Endothelial cell (in vitro differentiated cells): ENCODE measurements around the gene WDR4. TPM values are rescaled to one million over a fixed set of nuclear protein-coding genes. Genes with fewer than 3 reads are reported as not detected.

Experiments used
- DNase-seq: peaks from one replicate; pipeline ENCODE4 v3.0.0; 2021; ENCODE audit warnings: low spot score
- H3K27ac Mint-ChIP-seq: one replicate; pipeline ENCODE4 v1.8.0; 2021; ENCODE audit warnings: mixed read lengths, inconsistent platforms; ENCODE audit not compliant: unreplicated experiment
- H3K27me3 Mint-ChIP-seq: one replicate; pipeline ENCODE4 v1.8.0; 2021; ENCODE audit warnings: mild to moderate bottlenecking, moderate library complexity, mixed read lengths, inconsistent platforms; ENCODE audit not compliant: unreplicated experiment
- H3K36me3 Mint-ChIP-seq: one replicate; pipeline ENCODE4 v1.8.0; 2021; ENCODE audit warnings: mild to moderate bottlenecking, low read depth, mixed read lengths, inconsistent platforms; ENCODE audit not compliant: unreplicated experiment
- H3K4me1 Mint-ChIP-seq: one replicate; pipeline ENCODE4 v1.8.0; 2021; ENCODE audit warnings: mild to moderate bottlenecking, mixed read lengths, inconsistent platforms; ENCODE audit not compliant: unreplicated experiment
- H3K4me3 Mint-ChIP-seq: one replicate; pipeline ENCODE4 v1.8.0; 2021; ENCODE audit warnings: mild to moderate bottlenecking, mixed read lengths, inconsistent platforms; ENCODE audit not compliant: unreplicated experiment
- H3K9me3 Mint-ChIP-seq: one replicate; pipeline ENCODE4 v1.8.0; 2021; ENCODE audit warnings: mixed read lengths, inconsistent platforms; ENCODE audit not compliant: unreplicated experiment
- CTCF ChIP-seq: fragments of 200-600 bp; sonication (generic); IDR thresholded peaks from one replicate; pipeline ENCODE4 v1.5.0; 2021; ENCODE audit warnings: antibody characterized with exemption; ENCODE audit not compliant: unreplicated experiment
- total RNA-seq: library from RNA; stranded (reverse); fragmentation: NEBNext Ultra II Directional; extraction: Animal tissue kit (Norgen Biotek cat#: 25700); gene quantifications from one replicate; pipeline ENCODE4 v1.2.1, GENCODE V29; 2021; ENCODE audit not compliant: unreplicated experiment

The WDR4 gene
- total RNA-seq, 1 donor from 2014 or later: 14.3 TPM

- H3K27ac Mint-ChIP-seq: no peak overlapping the region
- no peak for DNase-seq
- peak overlapping the region; percentile 14 for H3K4me3 Mint-ChIP-seq
- TF ChIP-seq CTCF: no peak
- peaks cover 24% of the 10 kb centered on the region for H3K36me3 Mint-ChIP-seq
- H3K27me3 Mint-ChIP-seq: peaks cover 2% of the 10 kb centered on the region
- no peaks in the 10 kb centered on the region for H3K9me3 Mint-ChIP-seq
- peaks cover 2% of the 10 kb centered on the region for H3K4me1 Mint-ChIP-seq
Measured at GRCh38 chr21:42873096-42873495, 6.2 kb downstream of the WDR4 start.

GRCh38 chr21:42868196-42868595 is 11.1 kb downstream of the WDR4 start:
- Mint-ChIP-seq H3K9me3 (no peaks in the 10 kb centered on the region), H3K27ac (no peak overlapping the region), H3K36me3 (peaks cover 34% of the 10 kb centered on the region), H3K4me1 (peaks cover 4% of the 10 kb centered on the region), H3K27me3 (peaks cover 10% of the 10 kb centered on the region), H3K4me3 (no peak overlapping the region)
- no peak for DNase-seq
- no peak for TF ChIP-seq CTCF

- no peak for DNase-seq
- TF ChIP-seq CTCF: no peak
- peak overlapping the region; percentile 87 for H3K27ac Mint-ChIP-seq
- H3K9me3 Mint-ChIP-seq: no peaks in the 10 kb centered on the region
- no peak overlapping the region for H3K4me3 Mint-ChIP-seq
- H3K4me1 Mint-ChIP-seq: peaks cover 14% of the 10 kb centered on the region
- peaks cover 10% of the 10 kb centered on the region for H3K27me3 Mint-ChIP-seq
- H3K36me3 Mint-ChIP-seq: peaks cover 29% of the 10 kb centered on the region
Measured at GRCh38 chr21:42865776-42866160, 13.6 kb downstream of the WDR4 start.

- Mint-ChIP-seq H3K36me3 (peaks cover 29% of the 10 kb centered on the region), H3K27ac (no peak overlapping the region), H3K9me3 (no peaks in the 10 kb centered on the region), H3K4me3 (no peak overlapping the region), H3K4me1 (peaks cover 16% of the 10 kb centered on the region), H3K27me3 (peaks cover 12% of the 10 kb centered on the region)
- TF ChIP-seq CTCF: no peak
- DNase-seq: no peak
Measured at GRCh38 chr21:42864815-42865775, 14.2 kb downstream of the WDR4 start.

GRCh38 chr21:42864286-42864685 is 15.1 kb downstream of the WDR4 start:
- no peak for DNase-seq
- H3K4me3 Mint-ChIP-seq: no peak overlapping the region
- peaks cover 16% of the 10 kb centered on the region for H3K4me1 Mint-ChIP-seq
- H3K36me3 Mint-ChIP-seq: peaks cover 27% of the 10 kb centered on the region
- H3K27me3 Mint-ChIP-seq: peaks cover 12% of the 10 kb centered on the region
- no peak for TF ChIP-seq CTCF
- no peak overlapping the region for H3K27ac Mint-ChIP-seq
- no peaks in the 10 kb centered on the region for H3K9me3 Mint-ChIP-seq
